ENCODE data around the gene CBY1. TPM values are rescaled to one million over a fixed set of nuclear protein-coding genes. Genes with fewer than 3 reads are reported as not detected.
A peak's percentile ranks its signal among the peaks of the same experiment; 100 is the strongest.

CBY1 gene
- total and polyA plus RNA-seq, 10 of the 15 experiments (the other 5 are each of a cell fraction or from before 2014, with no cell fraction given) = 7.3 to 18.6 (median 11.9) TPM

GRCh38 chr22:38705235-38706100 lies 49.0 kb downstream of the CBY1 start, which contains the start of gene GTPBP1 (continued):
- TF ChIP-seq CBX5 (IDR thresholded peaks at IDR 0.05; ENCODE audit: low read depth) (no peak), TCF7 (IDR thresholded peaks at IDR 0.05; ENCODE audit: borderline replicate concordance) (no peak), CHD4 (IDR thresholded peaks at IDR 0.05) (no peak), HDAC6 (IDR thresholded peaks at IDR 0.05; ENCODE audit: unreplicated experiment) (no peak), RFX5 (IDR thresholded peaks at IDR 0.05; ENCODE audit: low read depth, low read length) (peak; percentile 95), ZSCAN29 (IDR thresholded peaks at IDR 0.05) (no peak), ZNF24 (IDR thresholded peaks at IDR 0.05) (no peak), EZH2 (IDR thresholded peaks at IDR 0.05; ENCODE audit: borderline replicate concordance, control insufficient read depth, low read depth, low read length) (no peak), SRF (IDR thresholded peaks at IDR 0.05; ENCODE audit: low read depth in 2 of 2, low read length in 2 of 2) (peak; percentile 22 to 64; a peak in 2 of 4 replicates), SREBF2 (IDR thresholded peaks at IDR 0.05; ENCODE audit: low read length) (0 out of 2 replicates have a peak, but pooled peaks have one; percentile 27), NRF1 (conservative IDR thresholded peaks at IDR 0.05; ENCODE audit: low read depth, low read length) (no peak)
- TF ChIP-seq, protein P1, sequence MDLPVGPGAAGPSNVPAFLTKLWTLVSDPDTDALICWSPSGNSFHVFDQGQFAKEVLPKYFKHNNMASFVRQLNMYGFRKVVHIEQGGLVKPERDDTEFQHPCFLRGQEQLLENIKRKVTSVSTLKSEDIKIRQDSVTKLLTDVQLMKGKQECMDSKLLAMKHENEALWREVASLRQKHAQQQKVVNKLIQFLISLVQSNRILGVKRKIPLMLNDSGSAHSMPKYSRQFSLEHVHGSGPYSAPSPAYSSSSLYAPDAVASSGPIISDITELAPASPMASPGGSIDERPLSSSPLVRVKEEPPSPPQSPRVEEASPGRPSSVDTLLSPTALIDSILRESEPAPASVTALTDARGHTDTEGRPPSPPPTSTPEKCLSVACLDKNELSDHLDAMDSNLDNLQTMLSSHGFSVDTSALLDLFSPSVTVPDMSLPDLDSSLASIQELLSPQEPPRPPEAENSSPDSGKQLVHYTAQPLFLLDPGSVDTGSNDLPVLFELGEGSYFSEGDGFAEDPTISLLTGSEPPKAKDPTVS (IDR thresholded peaks at IDR 0.05; ENCODE audit: low read depth, low read length) = no peak
